H9 (cell line): ENCODE measurements around the gene ZNF225. TPM values are rescaled to one million over a fixed set of nuclear protein-coding genes. Genes with fewer than 3 reads are reported as not detected.
"Not testable (repeated sequence)": the region's sequence is repeated elsewhere in the genome, so short reads cannot be mapped to it uniquely, and the experiment has no call there.

Source experiments
- DNase-seq: peaks from one replicate; pipeline ENCODE4 v3.0.0-alpha.2; 2017
- H2AFZ ChIP-seq: one replicate; pipeline ENCODE4 v1.6.1; 2013; ENCODE audit warnings: mild to moderate bottlenecking, low read length, control low read depth, moderate library complexity
- H2AK5ac ChIP-seq: 2 replicates; pipeline ENCODE4 v1.6.1; 2013; ENCODE audit warnings: low read length, control low read depth, mixed read lengths; ENCODE audit not compliant: insufficient read length
- H2BK120ac ChIP-seq: one replicate; pipeline ENCODE4 v1.6.1; 2013; ENCODE audit warnings: low read depth, mild to moderate bottlenecking, low read length, control low read depth, inconsistent platforms; ENCODE audit not compliant: poor library complexity, severe bottlenecking
- H2BK12ac ChIP-seq: 2 replicates; pipeline ENCODE4 v1.6.1; 2013; ENCODE audit warnings: low read length, control low read depth, mixed read lengths, low read depth; ENCODE audit not compliant: insufficient read length
- H2BK15ac ChIP-seq: 2 replicates; pipeline ENCODE4 v1.6.1; 2013; ENCODE audit warnings: low read depth, low read length, control low read depth
- H2BK20ac ChIP-seq: one replicate; pipeline ENCODE4 v1.6.1; 2013; ENCODE audit warnings: low read depth, mild to moderate bottlenecking, low read length, control low read depth, inconsistent platforms; ENCODE audit not compliant: poor library complexity, severe bottlenecking
- H2BK5ac ChIP-seq: 2 replicates; pipeline ENCODE4 v1.6.1; 2013; ENCODE audit warnings: low read length, control low read depth, mixed read lengths; ENCODE audit not compliant: insufficient read length
- H3K14ac ChIP-seq: 2 replicates; pipeline ENCODE4 v1.6.1; 2013; ENCODE audit warnings: low read length, control low read depth; ENCODE audit not compliant: insufficient read depth
- H3K18ac ChIP-seq: 2 replicates; pipeline ENCODE4 v1.6.1; 2013; ENCODE audit warnings: low read depth, mild to moderate bottlenecking, mixed read lengths, low read length, control low read depth; ENCODE audit not compliant: insufficient read length
- H3K23ac ChIP-seq: 2 replicates; pipeline ENCODE4 v1.6.1; 2013; ENCODE audit warnings: low read length, control low read depth, mixed read lengths, low read depth; ENCODE audit not compliant: insufficient read length
- H3K23me2 ChIP-seq: 2 replicates; pipeline ENCODE4 v1.6.1; 2013; ENCODE audit warnings: low read depth, mild to moderate bottlenecking, mixed read lengths, low read length, control low read depth; ENCODE audit not compliant: insufficient read length, poor library complexity, severe bottlenecking
- H3K27ac ChIP-seq: 2 replicates; pipeline ENCODE4 v1.5.1; 2013; ENCODE audit warnings: low read length, control low read depth, mixed read lengths, low read depth; ENCODE audit not compliant: insufficient read length
- H3K27me3 ChIP-seq: 2 replicates; pipeline ENCODE4 v1.6.1; 2013; ENCODE audit warnings: low read length, control low read depth, inconsistent platforms; ENCODE audit not compliant: insufficient read depth
- H3K4ac ChIP-seq: 2 replicates; pipeline ENCODE4 v1.6.1; 2013; ENCODE audit warnings: low read depth, mild to moderate bottlenecking, control low read depth, inconsistent platforms, low read length, moderate library complexity
- H3K4me1 ChIP-seq: 2 replicates; pipeline ENCODE4 v1.6.1; 2013; ENCODE audit warnings: low read length, control low read depth, inconsistent platforms; ENCODE audit not compliant: insufficient read depth
- H3K4me2 ChIP-seq: 2 replicates; pipeline ENCODE4 v1.6.1; 2013; ENCODE audit warnings: low read length, control low read depth, mixed read lengths; ENCODE audit not compliant: insufficient read length, insufficient read depth
- H3K56ac ChIP-seq: 2 replicates; pipeline ENCODE4 v1.6.1; 2013; ENCODE audit warnings: low read depth, mild to moderate bottlenecking, mixed read lengths, low read length, control low read depth; ENCODE audit not compliant: insufficient read length
- H3K79me1 ChIP-seq: 2 replicates; pipeline ENCODE4 v1.6.1; 2013; ENCODE audit warnings: low read depth, mild to moderate bottlenecking, moderate library complexity, low read length, control low read depth, inconsistent platforms; ENCODE audit not compliant: insufficient read depth, poor library complexity, severe bottlenecking
- H3K79me2 ChIP-seq: 2 replicates; pipeline ENCODE4 v1.6.1; 2013; ENCODE audit warnings: low read length, control low read depth, inconsistent platforms; ENCODE audit not compliant: insufficient read depth
- H3K9ac ChIP-seq: 2 replicates; pipeline ENCODE4 v1.6.1; 2013; ENCODE audit warnings: low read length, control low read depth, mixed read lengths; ENCODE audit not compliant: insufficient read length; ENCODE audit errors: extremely low read depth
- H3K9me3 ChIP-seq: one replicate; pipeline ENCODE4 v1.6.1; 2013; ENCODE audit warnings: low read depth, low read length, inconsistent platforms; ENCODE audit not compliant: control insufficient read depth
- H3T11ph ChIP-seq: one replicate; pipeline ENCODE4 v1.6.1; 2013; ENCODE audit warnings: mild to moderate bottlenecking, low read length, control low read depth, inconsistent platforms
- H4K20me1 ChIP-seq: one replicate; pipeline ENCODE4 v1.6.1; 2013; ENCODE audit not compliant: control insufficient read depth, insufficient read length, insufficient read depth
- H4K5ac ChIP-seq: 2 replicates; pipeline ENCODE4 v1.6.1; 2013; ENCODE audit warnings: low read depth, mild to moderate bottlenecking, mixed read lengths, low read length, control low read depth; ENCODE audit not compliant: insufficient read length
- H4K8ac ChIP-seq: replicated peaks from 2 replicates; pipeline ENCODE4 v1.6.1; 2013; ENCODE audit warnings: low read length, control low read depth, mixed read lengths, low read depth; ENCODE audit not compliant: insufficient read length
- H4K91ac ChIP-seq: 2 replicates; pipeline ENCODE4 v1.6.1; 2013; ENCODE audit warnings: low read depth, mild to moderate bottlenecking, moderate library complexity, mixed read lengths, low read length, control low read depth; ENCODE audit not compliant: insufficient read length
- H3K27ac Mint-ChIP-seq, 3 experiments: 2 replicates in 2 of 3; 3 replicates in 1 of 3; pipeline ENCODE4 v1.8.0; 2020 to 2021; ENCODE audit warnings: mixed read lengths in 3 of 3, mild to moderate bottlenecking in 1 of 3, moderate library complexity in 1 of 3
- H3K27me3 Mint-ChIP-seq: 2 replicates; pipeline ENCODE4 v1.8.0; 2021; ENCODE audit warnings: low read depth, mild to moderate bottlenecking, moderate library complexity, mixed read lengths
- H3K36me3 Mint-ChIP-seq, 3 experiments: 2 replicates in 2 of 3; 3 replicates in 1 of 3; pipeline ENCODE4 v1.8.0; 2020 to 2021; ENCODE audit warnings: low read depth in 3 of 3, mixed read lengths in 3 of 3; ENCODE audit not compliant: insufficient read depth in 1 of 3
- H3K4me1 Mint-ChIP-seq, 2 experiments: 2 replicates each; pipeline ENCODE4 v1.8.0; 2020; ENCODE audit warnings: mixed read lengths in 2 of 2
- H3K4me3 Mint-ChIP-seq, 2 experiments: 2 replicates in 1 of 2; 3 replicates in 1 of 2; pipeline ENCODE4 v1.8.0; 2020 to 2021; ENCODE audit warnings: mild to moderate bottlenecking in 2 of 2, mixed read lengths in 2 of 2, moderate library complexity in 1 of 2
- H3K9me3 Mint-ChIP-seq, 2 experiments: 2 replicates in 1 of 2; 3 replicates in 1 of 2; pipeline ENCODE4 v1.8.0; 2020; ENCODE audit warnings: mild to moderate bottlenecking in 2 of 2, mixed read lengths in 2 of 2, moderate library complexity in 1 of 2
- CTCF ChIP-seq: fragments of 200-600 bp; sonication (generic); conservative IDR thresholded peaks from 3 replicates; pipeline ENCODE4 v1.8.0; 2021; ENCODE audit warnings: antibody characterized with exemption, mild to moderate bottlenecking
- WGBS: extraction: QIAGEN DNeasy Blood & Tissue Kit; methylation state at CpG from one replicate; pipeline ENCODE4 v1.1.7; 2013; ENCODE audit warnings: missing lambda C conversion rate, low lambda C conversion rate, mixed read lengths; ENCODE audit not compliant: insufficient read length; ENCODE audit errors: extremely low coverage; 5-methylcytosine and 5-hydroxymethylcytosine counted together
- total RNA-seq: library from RNA; stranded (reverse); gene quantifications from 2 replicates; pipeline ENCODE4 v1.2.1, GENCODE V29; 2021

ZNF225 gene
- total RNA-seq, 1 experiment from 2014 or later, result 3.9 TPM

GRCh38 chr19:44113784-44114390 lies 688 bp downstream of the ZNF225 start:
- Histone ChIP-seq H4K91ac (no peak overlapping the region), H2BK12ac (no peak overlapping the region), H3K27me3 (no peaks in the 10 kb centered on the region), H2BK20ac (no peak overlapping the region), H4K5ac (no peak overlapping the region), H2BK15ac (no peak overlapping the region), H4K8ac (no peak overlapping the region), H3K56ac (no peak overlapping the region), H3K4me2 (peak overlapping the region; percentile 57), H3K18ac (no peak overlapping the region), H3K4ac (no peak overlapping the region), H3K27ac (no peak overlapping the region), H4K20me1 (no peaks in the 10 kb centered on the region), H3K9me3 (no peaks in the 10 kb centered on the region), H3K23me2 (no peaks in the 10 kb centered on the region), H2BK5ac (no peak overlapping the region), H2BK120ac (no peak overlapping the region), H3K79me1 (peaks cover 2% of the 10 kb centered on the region), H3T11ph (no peak overlapping the region), H2AK5ac (no peak overlapping the region), H3K4me1 (no peaks in the 10 kb centered on the region), H3K9ac (peak overlapping the region; percentile 65), H3K23ac (no peak overlapping the region), H3K14ac (no peak overlapping the region), H3K79me2 (no peaks in the 10 kb centered on the region), H2AFZ (no peak overlapping the region)
- Mint-ChIP-seq H3K9me3 (peaks cover 24 to 28% of the 10 kb centered on the region in 2 experiments), H3K4me3 (peak overlapping the region; percentile 94 to 98), H3K27ac (peak overlapping the region in 2 of 3 experiments; percentile 65 to 89; a peak in 1 of 7 replicates), H3K27me3 (no peaks in the 10 kb centered on the region; the same call in 1 of the 2 replicates), H3K4me1 (peaks cover 5 to 14% of the 10 kb centered on the region in 2 experiments), H3K36me3 (peaks cover 20 to 45% (median 41%) of the 10 kb centered on the region in 3 experiments)
- peak; percentile 29 for DNase-seq
- TF ChIP-seq CTCF, result no peak
- no CpG with 5 or more reads among the region's 18 CpGs for WGBS

- not testable (repeated sequence) for H3K27me3 ChIP-seq, H3K4me2 ChIP-seq, DNase-seq, H3K4ac ChIP-seq, H3K27me3 Mint-ChIP-seq, H2AK5ac ChIP-seq, H3K79me2 ChIP-seq, H4K5ac ChIP-seq, H3K56ac ChIP-seq, H2AFZ ChIP-seq, H3K14ac ChIP-seq, H3K79me1 ChIP-seq, H3K27ac Mint-ChIP-seq, H3K4me1 Mint-ChIP-seq, H3K9me3 ChIP-seq, H3K4me3 Mint-ChIP-seq, H2BK20ac ChIP-seq, H3K18ac ChIP-seq, H4K8ac ChIP-seq, H3T11ph ChIP-seq, H3K4me1 ChIP-seq, H3K23me2 ChIP-seq, H2BK5ac ChIP-seq, H3K23ac ChIP-seq, H2BK12ac ChIP-seq, H2BK15ac ChIP-seq, H2BK120ac ChIP-seq, H3K9ac ChIP-seq, H3K27ac ChIP-seq, H4K20me1 ChIP-seq, H4K91ac ChIP-seq
- no CpG with 5 or more reads among the region's 4 CpGs for WGBS
- peaks cover 61 to 86% (median 78%) of the 10 kb centered on the region in 3 experiments for H3K36me3 Mint-ChIP-seq
- H3K9me3 Mint-ChIP-seq, result peaks cover 15 to 23% of the 10 kb centered on the region in 2 experiments; a peak in 4 of 5 replicates
Measured at GRCh38 chr19:44121162-44121561, 8.0 kb downstream of the ZNF225 start.
